GM12878 (cell line): Measurements from ENCODE around the gene AKAP7. TPM values are rescaled to one million over a fixed set of nuclear protein-coding genes. Genes with fewer than 3 reads are reported as not detected.

Source experiments
- ATAC-seq: fragments of 200-7000 bp; cut with Tn5 transposase; 3 replicates; pipeline ENCODE4 v1.9.1; 2020; ENCODE audit warnings: mild to moderate bottlenecking, moderate library complexity
- BruUV-seq: library from RNA; stranded (reverse); fragments of 400-500 nt; replicated peaks from 2 replicates; lab custom pipeline; 2021; lab: Mats Ljungman, UMichigan
- CTCF ChIA-PET: fragments of 300-600 bp; sonication (Branson Sonifier 250); formaldehyde crosslinking; extraction: SDS; loops from one replicate; lab custom pipeline; 2021; ENCODE audit warnings: inconsistent platforms; lab: Yijun Ruan, JAX
- POLR2A ChIA-PET: fragments of 350-600 bp; formaldehyde crosslinking; extraction: SDS; loops from one replicate; lab custom pipeline; 2021; ENCODE audit warnings: inconsistent platforms; lab: Charles Lee
- RAD21 ChIA-PET: fragments of 300-600 bp; sonication (Branson Sonifier 250); formaldehyde crosslinking; loops from one replicate; lab custom pipeline; 2023; ENCODE audit warnings: antibody characterized with exemption; ENCODE audit not compliant: unreplicated experiment; lab: Charles Lee
- SMC1A ChIA-PET: fragments of 300-600 bp; sonication (Branson Sonifier 250); formaldehyde crosslinking; loops from one replicate; lab custom pipeline; 2023; ENCODE audit not compliant: unreplicated experiment, uncharacterized antibody; lab: Charles Lee
- DNase-seq: peaks from one replicate; pipeline ENCODE4 v3.0.0-alpha.2; 2011; ENCODE audit warnings: low read depth, low spot score
- FAIRE-seq: peaks from 3 replicates; lab custom pipeline; 2011; peaks lifted over from hg19 to GRCh38; lab: Jason Lieb, UNC
- H2AFZ ChIP-seq: 2 replicates; pipeline ENCODE4 v1.6.0; 2011; ENCODE audit warnings: low read depth, low read length, control low read depth; ENCODE audit not compliant: control insufficient read depth
- H3K27ac ChIP-seq: 2 replicates; pipeline ENCODE4 v1.5.1; 2011; ENCODE audit warnings: control low read depth; ENCODE audit not compliant: control insufficient read depth, insufficient read depth
- H3K27me3 ChIP-seq, 2 experiments: replicated peaks in 1 of 2; 2 replicates each; pipeline versions ENCODE4 v1.6.0 to v1.6.1; 2011; ENCODE audit warnings: low read length in 1 of 2; ENCODE audit not compliant: control insufficient read depth in 2 of 2, insufficient read depth in 2 of 2
- H3K36me3 ChIP-seq, 2 experiments: 2 replicates each; pipeline ENCODE4 v1.5.1; 2011; ENCODE audit warnings: low read length in 1 of 2; ENCODE audit not compliant: control insufficient read depth in 2 of 2, insufficient read depth in 2 of 2
- H3K4me1 ChIP-seq: 2 replicates; pipeline ENCODE4 v1.6.1; 2011; ENCODE audit warnings: mild to moderate bottlenecking, low read length, moderate library complexity, mixed read lengths; ENCODE audit not compliant: control insufficient read depth, insufficient read depth
- H3K4me2 ChIP-seq: 2 replicates; pipeline ENCODE4 v1.6.0; 2011; ENCODE audit warnings: control low read depth; ENCODE audit not compliant: control insufficient read depth, insufficient read depth
- H3K4me3 ChIP-seq: fragments of 200-600 bp; sonication (generic); 2 replicates; pipeline ENCODE4 v1.5.1; 2016
- H3K79me2 ChIP-seq: 2 replicates; pipeline ENCODE4 v1.6.0; 2011; ENCODE audit warnings: low read length; ENCODE audit not compliant: control insufficient read depth, insufficient read depth
- H3K9ac ChIP-seq: 2 replicates; pipeline ENCODE4 v1.8.0; 2011; ENCODE audit warnings: low read length, control low read depth, mixed read lengths; ENCODE audit not compliant: control insufficient read depth, insufficient read depth
- H3K9me3 ChIP-seq: replicated peaks from 3 replicates; pipeline ENCODE4 v1.5.1; 2011; ENCODE audit warnings: mild to moderate bottlenecking, low read length; ENCODE audit not compliant: control insufficient read depth, insufficient read depth
- H4K20me1 ChIP-seq: 2 replicates; pipeline ENCODE4 v1.6.0; 2011; ENCODE audit not compliant: control insufficient read depth, insufficient read depth
- BRCA1 ChIP-seq: IDR thresholded peaks from 2 replicates; pipeline ENCODE4 v1.6.1; 2011; ENCODE audit warnings: low read depth, low read length, improper control_type of control experiment
- HCFC1 ChIP-seq: fragments of 150-350 bp; IDR thresholded peaks from 2 replicates; pipeline ENCODE4 v1.6.1; 2014; ENCODE audit warnings: low read length
- JUND ChIP-seq: IDR thresholded peaks from 2 replicates; pipeline ENCODE4 v1.6.1; 2012; ENCODE audit warnings: low read depth, mild to moderate bottlenecking, low read length, improper control_type of control experiment, moderate library complexity
- MEF2A ChIP-seq: IDR thresholded peaks from 2 replicates; pipeline ENCODE4 v1.6.1; 2011; ENCODE audit warnings: low read depth, mild to moderate bottlenecking, low read length, moderate library complexity; ENCODE audit not compliant: insufficient read depth
- NBN ChIP-seq: fragments of 450-650 bp; IDR thresholded peaks from 2 replicates; pipeline ENCODE4 v1.6.1; 2016
- NKRF ChIP-seq: fragments of 450-650 bp; conservative IDR thresholded peaks from 2 replicates; pipeline ENCODE4 v1.6.1; 2017; ENCODE audit warnings: mild to moderate bottlenecking, moderate library complexity
- TCF3 ChIP-seq: IDR thresholded peaks from 2 replicates; pipeline ENCODE4 v1.6.1; 2012; ENCODE audit warnings: low read depth, mild to moderate bottlenecking, low read length, borderline replicate concordance; ENCODE audit not compliant: insufficient read depth
- ZBTB33 ChIP-seq: fragments of 450-650 bp; IDR thresholded peaks from 2 replicates; pipeline ENCODE4 v1.6.1; 2017; ENCODE audit warnings: mild to moderate bottlenecking
- ZNF687 ChIP-seq: fragments of 450-650 bp; IDR thresholded peaks from 2 replicates; pipeline ENCODE4 v1.6.1; 2017; ENCODE audit warnings: mild to moderate bottlenecking, moderate library complexity
- WGBS: methylation state at CpG from one replicate; pipeline ENCODE4 v1.1.6; 2016; ENCODE audit warnings: low lambda C conversion rate; ENCODE audit not compliant: insufficient replicate concordance, insufficient coverage; ENCODE audit errors: missing lambda C conversion rate; 5-methylcytosine and 5-hydroxymethylcytosine counted together
- in situ Hi-C: fragments of 300-500 bp; cut with MboI; formaldehyde crosslinking; loops from 9 replicates; pipeline ENCODE4 v1.14.3; 2018; ENCODE audit warnings: mixed read lengths
- intact Hi-C: fragments of 100-400 bp; cut with micrococcal nuclease; formaldehyde crosslinking; loops from one replicate; pipeline ENCODE4 v1.14.2; 2022; ENCODE audit not compliant: unreplicated experiment
- polyA plus RNA-seq, 11 experiments: library from polyadenylated mRNA; depleted of rRNA in 4 of 11; unstranded in 6 of 11; stranded (reverse) in 5 of 11; fragments of >200 nt; fragmentation: Nextera tagmentation in 4 of 11; fragmentation: Illumina TruSeq in 1 of 11; extraction: Ambion mirVana in 4 of 11; extraction: Trizol in 1 of 11; gene quantifications; 1 replicate in 1 of 11; 2 replicates in 10 of 11; pipeline versions ENCODE4 v1.2.1 to v1.2.3, GENCODE V29; 2011 to 2016; ENCODE audit warnings: inconsistent platforms in 2 of 11, missing spikeins in 2 of 11, low read depth in 1 of 11
- total RNA-seq, 4 experiments: library from RNA; depleted of rRNA in 3 of 4; stranded (reverse); fragments of >200 nt in 3 of 4; fragmentation: Illumina TruSeq in 1 of 4; extraction: Trizol in 1 of 4; gene quantifications; 2 replicates each; pipeline versions ENCODE4 v1.2.1 to v1.2.3, GENCODE V29; 2013 to 2021

Gene AKAP7
- total and polyA plus RNA-seq, 10 of the 15 experiments (the other 5 are each of a cell fraction or from before 2014, with no cell fraction given): 0.06 to 0.58 (median 0.28) TPM; not detected in 1

- no peaks in the 10 kb centered on the region; the same call in 2 of the 3 replicates for H3K9me3 ChIP-seq
- in situ Hi-C loops: no loop called here
- no peaks in the 10 kb centered on the region for H3K36me3 ChIP-seq
- DNase-seq (no peak), FAIRE-seq (no peak), ATAC-seq (no peak)
- ChIA-PET POLR2A (no interaction called here), RAD21 (no interaction called here), SMC1A (interaction anchor here (1.2 kb wide), 1 partner anchor 41 kb away, joined by 3 read pairs; no protein-coding TSS in a partner anchor), CTCF (interaction anchor here (1.8 kb wide), 1 partner anchor 13 kb away, joined by 6 read pairs; no protein-coding TSS in a partner anchor)
- no peak for TF ChIP-seq HCFC1
- no peak for TF ChIP-seq JUND
- no TSS peak for BruUV-seq
- peaks cover 11% of the 10 kb centered on the region; the same call in 1 of the 2 replicates for H3K4me1 ChIP-seq
- no peak overlapping the region for H2AFZ ChIP-seq
- WGBS: 48% methylated on average over 4 of the region's 4 CpGs
- H3K79me2 ChIP-seq: no peaks in the 10 kb centered on the region
- no peak overlapping the region for H3K27ac ChIP-seq
- no peak overlapping the region for H3K4me2 ChIP-seq
- no peaks in the 10 kb centered on the region for H3K27me3 ChIP-seq
- H3K9ac ChIP-seq: no peak overlapping the region
- intact Hi-C loops: no loop called here
- H3K4me3 ChIP-seq: no peak overlapping the region
- H4K20me1 ChIP-seq: no peaks in the 10 kb centered on the region
Observed at GRCh38 chr6:131103296-131103695, 32.0 kb upstream of the AKAP7 start.

DNA sequence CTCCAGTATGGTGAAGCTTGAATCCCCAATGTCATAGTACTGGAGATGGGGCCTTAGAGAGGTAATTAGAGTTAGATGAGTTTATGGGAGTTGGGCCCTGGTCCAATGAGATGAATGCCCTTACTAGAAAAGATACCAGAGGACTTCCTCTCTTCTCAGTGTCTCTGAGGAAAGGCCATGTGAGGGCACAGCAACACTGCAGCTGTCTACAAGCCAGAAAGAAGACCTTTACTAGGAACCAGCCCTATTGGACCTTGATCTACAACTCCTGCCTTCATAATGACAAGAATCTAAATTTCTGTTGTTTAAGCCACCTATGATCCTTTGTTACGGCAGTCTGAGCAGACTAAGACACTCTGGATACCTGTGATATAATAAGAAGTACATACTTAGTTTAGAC, 31.4 kb upstream of the AKAP7 start:
- WGBS: 95% methylated on average over 1 of the region's 1 CpG
- FAIRE-seq (no peak), ATAC-seq (no peak), DNase-seq (no peak)
- Histone ChIP-seq H3K79me2 (no peaks in the 10 kb centered on the region), H3K4me2 (no peak overlapping the region), H3K27me3 (no peaks in the 10 kb centered on the region), H3K27ac (no peak overlapping the region), H3K9me3 (no peaks in the 10 kb centered on the region; the same call in 2 of the 3 replicates), H3K9ac (no peak overlapping the region), H3K36me3 (no peaks in the 10 kb centered on the region), H3K4me3 (no peak overlapping the region), H3K4me1 (peaks cover 11% of the 10 kb centered on the region; the same call in 1 of the 2 replicates), H2AFZ (no peak overlapping the region), H4K20me1 (no peaks in the 10 kb centered on the region)
- intact Hi-C loops (no loop called here), in situ Hi-C loops (no loop called here)
- SMC1A ChIA-PET: interaction anchor here (1.4 kb wide), 1 partner anchor 13 kb away, joined by 3 read pairs; no protein-coding TSS in a partner anchor
- no peak for TF ChIP-seq TCF3
- no peak for TF ChIP-seq ZNF687
- no peak for TF ChIP-seq NBN
- TF ChIP-seq NKRF: no peak
- TF ChIP-seq BRCA1: no peak
- TF ChIP-seq ZBTB33: no peak
- no peak for TF ChIP-seq MEF2A
- POLR2A ChIA-PET: no interaction called here
- RAD21 ChIA-PET: no interaction called here
- BruUV-seq: no TSS peak
- CTCF ChIA-PET: interaction anchor here (1.8 kb wide), 1 partner anchor 12 kb away, joined by 6 read pairs; no protein-coding TSS in a partner anchor
